BJ (cell line): ENCODE measurements around the gene NAIP. TPM values are rescaled to one million over a fixed set of nuclear protein-coding genes. Genes with fewer than 3 reads are reported as not detected.
"Not testable (repeated sequence)": the region's sequence is repeated elsewhere in the genome, so short reads cannot be mapped to it uniquely, and the experiment has no call there.

Source experiments
- CTCF ChIA-PET: fragments of 350-600 bp; formaldehyde crosslinking; extraction: SDS; loops from one replicate; lab custom pipeline; 2021; ENCODE audit warnings: antibody characterized with exemption, inconsistent platforms; lab: Yijun Ruan, JAX
- POLR2A ChIA-PET: fragments of 300-600 bp; sonication (Branson Sonifier 250); formaldehyde crosslinking; extraction: SDS; loops from one replicate; lab custom pipeline; 2021; ENCODE audit warnings: antibody characterized with exemption; lab: Charles Lee
- DNase-seq: peaks from one replicate; pipeline ENCODE4 v3.0.0-alpha.2; 2011; ENCODE audit warnings: low read depth
- H3K27me3 ChIP-seq: 2 replicates; pipeline ENCODE4 v1.6.0; 2011; ENCODE audit warnings: low read length; ENCODE audit not compliant: control insufficient read depth, insufficient read depth
- H3K36me3 ChIP-seq: 2 replicates; pipeline ENCODE4 v1.5.1; 2011; ENCODE audit warnings: low read length; ENCODE audit not compliant: control insufficient read depth, insufficient read depth
- H3K4me3 ChIP-seq: 2 replicates; pipeline ENCODE4 v1.5.1; 2011; ENCODE audit warnings: low read depth, mild to moderate bottlenecking, control low read depth, low read length
- CTCF ChIP-seq: IDR thresholded peaks from 2 replicates; pipeline ENCODE4 v1.5.1; 2011; ENCODE audit warnings: low read depth, mild to moderate bottlenecking, control low read depth, inconsistent platforms, low read length, moderate library complexity; ENCODE audit not compliant: insufficient read depth
- polyA plus RNA-seq: library from polyadenylated mRNA; depleted of rRNA; stranded (reverse); fragments of >200 nt; gene quantifications from 2 replicates; pipeline ENCODE4 v1.2.3, GENCODE V29; 2011

The NAIP gene
- polyA plus RNA-seq, 1 experiment: 2.0 TPM

GRCh38 chr5:71014176-71014575, 11.0 kb downstream of the NAIP start:
- no peaks in the 10 kb centered on the region for H3K36me3 ChIP-seq
- ChIA-PET CTCF (no interaction called here), POLR2A (no interaction called here)
- no peak overlapping the region for H3K4me3 ChIP-seq
- H3K27me3 ChIP-seq: peaks cover 2% of the 10 kb centered on the region; the same call in 1 of the 2 replicates
- TF ChIP-seq CTCF: no peak
- DNase-seq: no peak

- no peak for DNase-seq
- ChIA-PET POLR2A (no interaction called here), CTCF (no interaction called here)
- Histone ChIP-seq H3K27me3 (peaks cover 2% of the 10 kb centered on the region; the same call in 1 of the 2 replicates), H3K4me3 (no peak overlapping the region), H3K36me3 (no peaks in the 10 kb centered on the region)
- TF ChIP-seq CTCF: no peak
Observed at GRCh38 chr5:71013575-71013974, 11.6 kb downstream of the NAIP start.

- CTCF ChIA-PET: no interaction called here
Observed at GRCh38 chr5:71011194-71011792, 13.8 kb downstream of the NAIP start.

GRCh38 chr5:71006983-71007382, 18.2 kb downstream of the NAIP start:
- CTCF ChIA-PET, H3K4me3 ChIP-seq, H3K36me3 ChIP-seq, H3K27me3 ChIP-seq, DNase-seq, POLR2A ChIA-PET: not testable (repeated sequence)

More at GRCh38 chr5:71011194-71011792, 13.8 kb downstream of the NAIP start:
- no peak for DNase-seq
- H3K36me3 ChIP-seq: no peaks in the 10 kb centered on the region
- H3K27me3 ChIP-seq: peaks cover 2% of the 10 kb centered on the region; the same call in 1 of the 2 replicates
- TF ChIP-seq CTCF: no peak
- no peak overlapping the region for H3K4me3 ChIP-seq
- POLR2A ChIA-PET: no interaction called here

- H3K27me3 ChIP-seq, DNase-seq, H3K36me3 ChIP-seq, POLR2A ChIA-PET, H3K4me3 ChIP-seq, CTCF ChIA-PET: not testable (repeated sequence)
Observed at GRCh38 chr5:70984882-70985281, 40.3 kb downstream of the NAIP start.

- DNase-seq, H3K36me3 ChIP-seq, CTCF ChIA-PET: not testable (repeated sequence)
Observed at GRCh38 chr5:70967220-70967619, 57.9 kb downstream of the NAIP start.

GRCh38 chr5:70964531-70964930, 60.6 kb downstream of the NAIP start:
- POLR2A ChIA-PET, H3K27me3 ChIP-seq, H3K4me3 ChIP-seq, CTCF ChIA-PET, H3K36me3 ChIP-seq, DNase-seq: not testable (repeated sequence)

More at GRCh38 chr5:70967220-70967619, 57.9 kb downstream of the NAIP start:
- H3K27me3 ChIP-seq, H3K4me3 ChIP-seq, POLR2A ChIA-PET: not testable (repeated sequence)

- H3K27me3 ChIP-seq, POLR2A ChIA-PET, CTCF ChIA-PET, DNase-seq, H3K36me3 ChIP-seq, H3K4me3 ChIP-seq: not testable (repeated sequence)
Observed at GRCh38 chr5:70953068-70953467, 72.1 kb downstream of the NAIP start.

- H3K36me3 ChIP-seq, DNase-seq, H3K4me3 ChIP-seq, H3K27me3 ChIP-seq, CTCF ChIA-PET, POLR2A ChIA-PET: not testable (repeated sequence)
Observed at GRCh38 chr5:70932560-70932959, 92.6 kb downstream of the NAIP start.

- DNase-seq, H3K27me3 ChIP-seq, H3K36me3 ChIP-seq, POLR2A ChIA-PET, H3K4me3 ChIP-seq, CTCF ChIA-PET: not testable (repeated sequence)
Observed at GRCh38 chr5:70931709-70932368, 93.3 kb downstream of the NAIP start.
